ENCODE measurements around the gene ZC3H10.

ZC3H10 gene

DNA sequence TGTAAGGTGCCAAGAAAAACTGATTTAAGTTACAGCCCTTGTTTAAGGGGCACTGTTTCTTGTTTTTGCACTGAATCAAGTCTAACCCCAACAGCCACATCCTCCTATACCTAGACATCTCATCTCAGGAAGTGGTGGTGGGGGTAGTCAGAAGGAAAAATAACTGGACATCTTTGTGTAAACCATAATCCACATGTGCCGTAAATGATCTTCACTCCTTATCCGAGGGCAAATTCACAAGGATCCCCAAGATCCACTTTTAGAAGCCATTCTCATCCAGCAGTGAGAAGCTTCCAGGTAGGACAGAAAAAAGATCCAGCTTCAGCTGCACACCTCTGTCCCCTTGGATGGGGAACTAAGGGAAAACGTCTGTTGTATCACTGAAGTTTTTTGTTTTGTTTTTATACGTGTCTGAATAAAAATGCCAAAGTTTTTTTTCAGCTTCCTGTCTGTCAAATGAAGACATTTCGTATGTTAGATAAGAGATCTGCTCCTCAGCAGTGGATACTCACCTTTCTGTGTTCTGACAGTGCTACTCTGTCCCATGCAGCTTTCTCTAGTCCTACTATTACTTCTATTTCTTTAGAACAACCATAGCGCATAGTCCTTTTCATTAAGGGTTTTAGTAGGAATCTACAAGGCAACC lies 14.9 kb upstream of the ZC3H10 start:
- DNase-seq, result no peak

DNA sequence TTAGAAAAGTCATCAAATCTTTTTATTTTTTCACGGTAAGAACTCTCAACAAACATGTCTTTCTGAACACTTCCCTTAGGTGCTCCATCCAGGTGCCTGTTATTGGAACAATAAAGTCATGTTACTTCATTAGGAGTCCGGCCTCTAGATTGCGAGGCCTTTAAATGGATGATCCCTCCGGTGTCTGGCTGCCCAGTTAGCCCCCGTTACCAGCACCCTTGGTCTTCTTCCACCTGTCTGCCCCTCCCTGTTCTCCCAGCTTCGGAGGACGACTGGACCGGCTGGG lies 14.3 kb upstream of the ZC3H10 start:
- no peak for DNase-seq

DNA sequence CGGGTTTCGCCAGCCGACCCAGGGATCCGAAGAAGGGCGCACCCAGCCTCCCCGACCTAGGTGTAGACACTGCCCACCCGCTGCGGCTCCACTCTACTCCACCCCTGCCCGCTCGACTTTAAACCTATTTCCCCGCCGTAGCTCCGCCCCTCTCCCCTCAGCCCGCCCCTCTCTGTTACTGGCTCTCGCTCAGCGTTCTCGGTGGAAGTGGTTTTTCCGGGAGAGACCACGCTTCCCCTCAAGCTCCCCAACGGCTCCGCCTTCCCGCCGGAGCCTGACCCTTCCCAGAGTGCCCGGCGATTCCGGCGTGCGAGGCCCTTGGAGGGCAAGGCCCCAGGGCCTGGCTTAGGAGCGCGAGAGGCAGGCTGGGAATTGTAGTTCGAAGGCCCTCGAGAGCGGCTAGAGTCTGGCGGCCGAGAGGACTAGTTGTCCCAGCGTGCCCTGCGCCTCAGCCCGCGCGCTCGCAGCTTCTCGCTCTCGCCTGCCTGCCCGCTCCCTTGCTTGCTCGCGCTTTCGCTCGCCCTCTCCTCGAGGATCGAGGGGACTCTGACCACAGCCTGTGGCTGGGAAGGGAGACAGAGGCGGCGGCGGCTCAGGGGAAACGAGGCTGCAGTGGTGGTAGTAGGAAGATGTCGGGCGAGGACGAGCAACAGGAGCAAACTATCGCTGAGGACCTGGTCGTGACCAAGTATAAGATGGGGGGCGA lies 13.8 kb upstream of the ZC3H10 start, which contains the start of gene PA2G4:
Gene PA2G4, plus strand, starts transcription at position 451 of the 706 bp plus-strand sequence. Its CDS starts 179 bp downstream, at position 630.
- peak; percentile 99 for DNase-seq

GRCh38 chr12:56104815-56105608 lies 13.1 kb upstream of the ZC3H10 start:
- DNase-seq, result peak in 1 of 2 experiments; percentile 28

DNA sequence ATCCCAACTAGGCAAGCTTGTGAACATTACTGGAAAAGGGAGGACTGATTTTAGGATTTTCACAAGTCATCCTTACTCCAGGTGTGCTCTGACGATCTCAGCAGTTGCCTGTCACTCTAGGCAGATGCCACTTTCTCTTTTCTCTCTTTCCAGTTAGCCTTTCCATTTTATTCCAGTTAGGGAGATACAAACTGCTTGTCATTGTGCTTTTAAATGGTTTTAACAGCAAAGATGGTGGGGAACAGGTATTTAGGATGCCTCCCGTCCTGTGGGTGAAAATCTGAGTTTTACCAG lies 12.5 kb upstream of the ZC3H10 start:
- no peak for DNase-seq

- no peak for DNase-seq
These were observed 10.8 kb upstream of the ZC3H10 start for GRCh38 chr12:56107242-56107641.

GRCh38 chr12:56110571-56110970 lies 7.5 kb upstream of the ZC3H10 start:
- no peak for DNase-seq

- DNase-seq, result no peak
These were observed 4.0 kb upstream of the ZC3H10 start for GRCh38 chr12:56114084-56114483.

DNA sequence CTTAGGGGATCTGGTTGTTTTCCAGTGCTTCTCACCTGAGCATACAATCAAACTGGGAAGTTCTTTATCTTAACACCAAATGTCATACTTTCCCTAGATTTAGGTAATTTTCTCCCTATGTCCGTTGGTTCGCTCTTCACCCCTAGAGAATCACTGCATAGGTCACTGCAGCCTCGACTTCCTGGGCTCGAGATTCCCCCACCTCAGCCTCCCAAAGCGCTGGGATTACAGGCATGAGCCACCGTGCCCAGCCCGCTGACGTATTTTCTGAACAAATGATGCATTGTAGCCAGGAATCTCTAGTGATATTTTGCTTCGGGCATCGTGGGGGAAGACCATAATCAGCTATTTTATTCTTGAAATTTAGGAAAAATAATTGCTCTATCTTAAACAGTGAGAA lies 2.7 kb upstream of the ZC3H10 start:
- no peak for DNase-seq

- DNase-seq, result peak; percentile 80 to 96
These were observed 1.6 kb upstream of the ZC3H10 start, which contains the start of gene RPL41 for GRCh38 chr12:56116267-56117081. Gene RPL41, plus strand, starts transcription at chr12:56116633.

DNA sequence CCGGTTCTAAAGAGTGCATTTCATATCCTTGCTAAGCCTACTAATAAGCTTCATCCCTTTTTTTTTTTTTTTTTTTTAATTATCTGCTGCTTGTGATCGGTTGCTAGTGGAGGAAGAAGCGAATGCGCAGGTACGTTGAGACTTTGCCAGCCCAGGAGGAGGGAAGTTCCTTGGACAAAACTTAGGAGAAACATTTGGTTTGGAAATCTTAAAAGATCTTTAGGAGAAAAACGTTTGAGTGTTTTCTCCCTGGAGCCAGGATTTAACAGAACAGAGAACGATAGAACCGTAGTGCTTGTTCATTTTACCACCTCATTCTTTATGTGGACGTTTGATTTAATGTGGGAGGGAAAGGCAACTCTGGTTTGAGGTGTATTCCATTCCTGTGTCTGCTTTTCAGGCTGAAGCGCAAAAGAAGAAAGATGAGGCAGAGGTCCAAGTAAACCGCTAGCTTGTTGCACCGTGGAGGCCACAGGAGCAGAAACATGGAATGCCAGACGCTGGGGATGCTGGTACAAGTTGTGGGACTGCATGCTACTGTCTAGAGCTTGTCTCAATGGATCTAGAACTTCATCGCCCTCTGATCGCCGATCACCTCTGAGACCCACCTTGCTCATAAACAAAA lies 872 bp upstream of the ZC3H10 start:
- peak in 1 of 2 experiments; percentile 28 for DNase-seq

DNA sequence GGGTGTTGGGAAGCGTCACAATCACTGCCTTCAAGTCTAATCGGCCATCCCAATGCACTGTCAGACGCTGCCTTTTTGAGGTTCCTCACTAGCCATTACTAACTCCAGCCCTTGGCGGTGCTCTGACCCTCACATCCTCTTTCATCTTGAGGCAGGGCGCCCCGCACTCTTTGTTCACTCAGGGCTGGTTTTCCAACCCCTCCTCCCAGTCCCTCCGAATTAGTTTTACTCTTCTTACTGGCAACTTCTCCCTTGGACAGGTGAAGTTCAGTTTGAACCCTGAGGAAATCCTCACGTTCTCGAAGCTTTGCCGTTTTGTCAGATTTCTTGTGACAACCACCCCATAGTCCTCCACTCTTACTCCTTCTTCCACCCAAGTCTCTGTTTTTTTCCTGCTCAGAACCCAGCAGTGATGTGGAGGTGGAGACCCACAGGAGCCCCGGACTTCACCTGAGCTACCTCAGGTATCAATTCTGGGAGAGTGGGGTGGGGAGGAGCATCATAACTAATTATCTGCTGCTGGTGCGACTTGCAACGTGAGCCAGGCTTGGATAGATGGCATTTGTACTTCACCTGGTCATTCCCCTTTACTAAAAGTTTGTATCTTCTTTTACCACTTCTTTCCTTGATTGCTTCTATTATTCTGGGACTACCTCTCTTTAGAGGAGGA lies 757 bp downstream of the ZC3H10 start:
- DNase-seq, result no peak

GRCh38 chr12:56119361-56119796 lies 1.3 kb downstream of the ZC3H10 start:
- peak; percentile 70 to 88 for DNase-seq

DNA sequence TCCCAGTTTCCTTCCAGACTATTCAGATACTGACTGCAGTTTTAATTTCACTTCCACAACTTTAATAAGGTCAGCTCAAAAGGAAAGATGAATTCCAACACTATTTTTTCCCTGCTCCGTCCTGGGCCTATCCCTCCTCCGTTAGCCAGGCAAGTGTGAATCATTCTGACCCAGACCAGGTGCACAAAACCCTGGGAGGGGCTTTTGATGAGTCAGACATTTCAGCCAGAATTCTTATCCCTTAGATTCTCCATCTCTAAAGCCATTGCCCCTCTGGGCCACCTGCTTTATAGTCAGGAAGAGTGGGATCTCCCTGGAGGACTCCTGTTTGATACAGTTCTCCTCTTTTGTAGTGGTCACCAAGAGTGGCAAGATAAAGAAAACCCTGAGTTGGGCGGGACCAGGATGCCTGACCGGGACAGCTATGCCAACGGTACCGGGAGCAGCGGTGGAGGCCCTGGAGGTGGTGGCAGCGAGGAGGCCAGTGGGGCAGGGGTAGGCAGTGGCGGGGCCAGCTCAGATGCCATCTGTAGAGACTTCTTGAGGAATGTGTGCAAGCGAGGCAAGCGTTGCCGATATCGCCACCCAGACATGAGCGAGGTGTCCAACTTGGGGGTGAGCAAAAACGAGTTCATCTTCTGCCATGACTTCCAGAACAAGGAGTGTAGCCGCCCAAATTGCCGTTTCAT lies 2.2 kb downstream of the ZC3H10 start:
- DNase-seq, result no peak

DNA sequence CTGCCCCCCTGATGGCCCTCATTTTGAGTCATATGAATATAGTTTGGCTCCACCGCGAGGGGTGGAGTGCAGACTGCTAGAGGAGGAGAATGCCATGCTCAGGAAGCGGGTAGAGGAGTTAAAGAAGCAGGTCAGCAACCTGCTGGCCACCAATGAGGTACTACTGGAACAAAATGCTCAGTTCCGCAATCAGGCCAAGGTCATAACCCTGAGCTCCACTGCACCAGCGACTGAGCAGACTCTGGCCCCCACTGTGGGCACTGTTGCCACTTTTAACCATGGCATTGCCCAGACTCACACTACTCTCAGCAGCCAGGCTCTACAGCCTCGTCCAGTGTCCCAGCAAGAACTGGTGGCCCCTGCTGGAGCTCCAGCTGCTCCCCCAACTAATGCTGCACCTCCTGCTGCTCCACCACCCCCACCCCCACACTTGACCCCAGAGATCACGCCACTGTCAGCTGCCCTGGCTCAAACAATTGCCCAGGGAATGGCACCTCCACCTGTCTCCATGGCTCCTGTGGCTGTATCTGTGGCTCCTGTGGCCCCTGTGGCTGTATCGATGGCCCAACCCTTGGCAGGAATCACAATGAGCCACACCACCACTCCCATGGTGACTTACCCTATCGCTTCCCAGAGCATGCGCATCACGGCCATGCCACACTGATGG lies 3.3 kb downstream of the ZC3H10 start:
- DNase-seq, result no peak

- no peak for DNase-seq
These were observed 4.6 kb downstream of the ZC3H10 start for GRCh38 chr12:56122637-56123036.

- DNase-seq, result no peak
These were observed 6.1 kb downstream of the ZC3H10 start for GRCh38 chr12:56124133-56124532.

DNA sequence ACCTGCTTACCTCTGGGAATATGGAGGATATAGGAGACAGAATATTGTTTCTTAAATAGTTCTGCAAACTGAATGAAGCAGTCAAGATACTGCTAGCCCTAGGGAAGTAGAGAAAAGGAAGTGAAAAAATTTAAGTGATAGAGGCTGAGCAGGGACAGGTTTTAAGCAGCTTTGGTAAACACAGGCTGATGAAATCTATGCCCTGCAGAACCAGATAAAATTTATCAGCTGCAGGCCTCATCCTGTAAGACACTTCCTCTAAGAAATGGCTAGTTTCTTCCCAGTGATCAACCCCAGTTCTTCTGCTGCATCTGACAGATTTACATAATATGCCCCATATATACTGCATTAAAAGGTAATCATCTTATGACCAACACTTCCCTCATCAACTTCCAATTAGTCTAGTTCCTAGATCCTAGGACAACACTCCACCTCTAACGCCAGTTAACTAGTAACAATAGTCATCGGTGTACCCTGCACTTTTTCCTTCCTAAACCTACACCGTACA lies 8.7 kb downstream of the ZC3H10 start:
- no peak for DNase-seq

GRCh38 chr12:56127485-56127887 lies 9.4 kb downstream of the ZC3H10 start:
- DNase-seq, result no peak

GRCh38 chr12:56127888-56128669 lies 10.0 kb downstream of the ZC3H10 start, which contains the start of gene ESYT1:
Gene ESYT1, plus strand, starts transcription at chr12:56128267. Its CDS starts 53 bp downstream, at chr12:56128320.
- peak; percentile 99 to 100 for DNase-seq
